Measurements from ENCODE around the gene ACACB.

DNA sequence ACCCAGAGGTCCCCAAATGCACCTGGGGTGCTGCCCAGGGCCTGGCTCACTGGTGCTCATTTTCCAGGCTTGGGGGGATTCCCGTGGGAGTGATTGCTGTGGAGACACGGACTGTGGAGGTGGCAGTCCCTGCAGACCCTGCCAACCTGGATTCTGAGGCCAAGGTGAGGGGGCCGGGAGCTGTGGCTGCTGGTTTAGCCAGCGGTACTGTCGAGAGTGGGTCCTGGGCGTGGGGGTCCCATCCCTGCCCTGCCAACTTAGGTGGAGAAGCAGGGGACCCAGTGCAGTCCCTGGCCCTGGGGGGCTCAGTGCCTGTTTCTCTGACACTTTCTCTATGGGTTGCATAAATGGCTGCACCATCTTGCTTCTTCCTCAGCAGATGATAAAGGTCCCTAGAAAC is 141.8 kb downstream of the ACACB start:
- TF ChIP-seq, protein P1, sequence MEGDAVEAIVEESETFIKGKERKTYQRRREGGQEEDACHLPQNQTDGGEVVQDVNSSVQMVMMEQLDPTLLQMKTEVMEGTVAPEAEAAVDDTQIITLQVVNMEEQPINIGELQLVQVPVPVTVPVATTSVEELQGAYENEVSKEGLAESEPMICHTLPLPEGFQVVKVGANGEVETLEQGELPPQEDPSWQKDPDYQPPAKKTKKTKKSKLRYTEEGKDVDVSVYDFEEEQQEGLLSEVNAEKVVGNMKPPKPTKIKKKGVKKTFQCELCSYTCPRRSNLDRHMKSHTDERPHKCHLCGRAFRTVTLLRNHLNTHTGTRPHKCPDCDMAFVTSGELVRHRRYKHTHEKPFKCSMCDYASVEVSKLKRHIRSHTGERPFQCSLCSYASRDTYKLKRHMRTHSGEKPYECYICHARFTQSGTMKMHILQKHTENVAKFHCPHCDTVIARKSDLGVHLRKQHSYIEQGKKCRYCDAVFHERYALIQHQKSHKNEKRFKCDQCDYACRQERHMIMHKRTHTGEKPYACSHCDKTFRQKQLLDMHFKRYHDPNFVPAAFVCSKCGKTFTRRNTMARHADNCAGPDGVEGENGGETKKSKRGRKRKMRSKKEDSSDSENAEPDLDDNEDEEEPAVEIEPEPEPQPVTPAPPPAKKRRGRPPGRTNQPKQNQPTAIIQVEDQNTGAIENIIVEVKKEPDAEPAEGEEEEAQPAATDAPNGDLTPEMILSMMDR (conservative IDR thresholded peaks at IDR 0.05; ENCODE audit: low read depth, low read length), result no peak
- no peak for TF ChIP-seq EZH2 (IDR thresholded peaks at IDR 0.05; ENCODE audit: borderline replicate concordance, low read depth, low read length, poor library complexity, severe bottlenecking)

All from A673 (cell line).